HG03520 (cell line): Measurements from ENCODE around the gene B3GNT3.

Experiments
- ATAC-seq: cut with Tn5 transposase; IDR thresholded peaks from one replicate; pipeline ENCODE4 v1.9.1; 2021; ENCODE audit warnings: mild to moderate bottlenecking, moderate library complexity; ENCODE audit not compliant: unreplicated experiment

B3GNT3 gene

DNA sequence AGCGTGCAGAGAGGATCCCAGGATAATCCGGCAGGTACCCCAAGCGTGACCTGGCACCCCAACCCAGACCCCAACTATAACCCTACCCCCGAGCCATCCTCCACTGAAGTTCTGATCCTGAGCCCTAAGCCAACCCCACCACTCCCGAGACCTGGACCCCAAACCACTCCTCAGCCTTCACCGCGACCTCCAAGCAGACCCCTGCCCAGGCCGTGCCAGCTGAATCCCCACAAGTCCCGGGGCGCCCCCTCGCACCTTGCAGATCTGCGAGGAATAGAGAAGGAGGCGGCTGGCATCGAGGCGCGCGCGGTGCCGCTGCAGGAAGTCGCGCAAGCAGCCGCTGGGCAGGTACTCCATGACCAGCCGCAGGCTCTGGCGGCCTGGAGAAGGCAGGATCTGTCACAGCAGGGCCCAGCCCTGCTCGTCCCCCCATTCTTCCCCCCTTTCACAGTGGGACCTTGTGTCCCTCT lies 36.5 kb downstream of the B3GNT3 start:
- ATAC-seq: no peak

DNA sequence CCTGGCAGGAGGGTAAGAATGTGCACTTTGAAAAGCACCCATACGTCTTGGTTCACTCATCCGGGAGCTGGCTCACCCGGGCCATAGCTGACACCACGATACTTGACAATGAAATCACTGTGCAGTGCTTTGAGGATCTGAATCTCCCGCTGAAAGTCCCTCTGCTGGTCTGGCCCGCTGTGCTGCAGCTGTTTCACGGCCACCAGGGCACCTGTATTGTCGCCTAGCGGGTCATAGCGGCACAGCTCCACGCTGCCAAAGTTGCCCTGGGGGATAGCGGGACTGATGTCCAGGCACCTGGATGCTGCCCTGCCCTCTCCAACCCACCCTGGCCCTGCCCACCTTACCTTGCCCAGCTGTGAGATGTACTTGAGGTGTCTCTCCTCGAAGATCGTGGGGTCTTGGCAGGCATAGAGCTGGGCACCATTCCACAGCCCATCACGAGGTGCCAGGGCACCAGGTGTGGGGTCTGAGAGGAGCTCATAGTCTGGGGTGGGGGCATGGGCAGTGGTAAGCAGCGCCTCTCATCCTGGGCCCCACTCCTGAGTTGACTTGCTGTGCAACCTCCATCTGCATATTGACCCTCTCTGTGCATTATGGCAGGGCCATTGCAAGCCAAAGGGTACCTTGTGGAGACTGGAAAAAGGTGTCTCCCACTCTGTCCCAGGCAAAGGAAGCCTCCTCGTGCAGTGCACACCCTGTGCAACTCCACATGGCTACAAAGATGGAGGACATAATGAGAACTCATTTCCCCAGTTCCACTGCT lies 37.7 kb downstream of the B3GNT3 start:
- ATAC-seq: no peak

DNA sequence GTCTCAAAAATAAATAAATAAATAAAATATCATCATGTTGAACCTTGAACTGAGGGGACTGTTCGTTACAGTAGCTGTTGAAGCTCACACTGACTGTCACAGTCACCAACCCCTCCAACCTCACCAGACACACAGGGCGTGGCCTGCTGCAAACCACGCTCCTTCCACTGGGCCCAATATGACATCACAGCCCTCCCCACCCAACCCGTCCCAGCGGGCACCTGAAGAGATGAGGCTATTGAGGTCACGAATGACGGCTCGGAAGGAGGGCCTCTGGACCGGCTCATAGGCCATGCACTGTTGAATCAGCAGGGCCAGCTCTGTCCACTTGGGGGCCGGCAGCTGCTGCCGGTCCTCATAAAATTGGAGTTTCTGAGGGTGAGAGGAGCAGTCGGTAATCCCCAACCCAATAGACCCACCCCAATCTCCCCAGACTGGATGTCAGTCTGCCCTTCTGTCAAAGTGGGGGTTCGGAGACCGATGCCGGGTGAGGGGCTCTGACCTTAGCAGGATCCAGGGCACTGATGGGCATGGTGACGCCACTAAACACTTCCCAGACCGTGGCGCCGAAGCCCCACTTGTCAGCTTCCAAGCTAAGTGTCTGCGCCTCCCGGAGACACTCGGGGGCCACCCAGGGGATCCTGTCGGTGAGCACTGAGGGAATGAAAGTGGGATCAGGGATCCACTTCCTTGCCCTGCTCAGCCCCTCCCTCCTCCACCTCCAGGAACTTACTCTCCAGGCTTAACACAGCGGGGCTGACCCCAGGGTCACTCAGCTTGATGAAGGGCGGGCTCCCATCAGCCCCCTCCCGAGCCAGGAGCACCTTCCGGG lies 39.6 kb downstream of the B3GNT3 start:
- no peak for ATAC-seq

DNA sequence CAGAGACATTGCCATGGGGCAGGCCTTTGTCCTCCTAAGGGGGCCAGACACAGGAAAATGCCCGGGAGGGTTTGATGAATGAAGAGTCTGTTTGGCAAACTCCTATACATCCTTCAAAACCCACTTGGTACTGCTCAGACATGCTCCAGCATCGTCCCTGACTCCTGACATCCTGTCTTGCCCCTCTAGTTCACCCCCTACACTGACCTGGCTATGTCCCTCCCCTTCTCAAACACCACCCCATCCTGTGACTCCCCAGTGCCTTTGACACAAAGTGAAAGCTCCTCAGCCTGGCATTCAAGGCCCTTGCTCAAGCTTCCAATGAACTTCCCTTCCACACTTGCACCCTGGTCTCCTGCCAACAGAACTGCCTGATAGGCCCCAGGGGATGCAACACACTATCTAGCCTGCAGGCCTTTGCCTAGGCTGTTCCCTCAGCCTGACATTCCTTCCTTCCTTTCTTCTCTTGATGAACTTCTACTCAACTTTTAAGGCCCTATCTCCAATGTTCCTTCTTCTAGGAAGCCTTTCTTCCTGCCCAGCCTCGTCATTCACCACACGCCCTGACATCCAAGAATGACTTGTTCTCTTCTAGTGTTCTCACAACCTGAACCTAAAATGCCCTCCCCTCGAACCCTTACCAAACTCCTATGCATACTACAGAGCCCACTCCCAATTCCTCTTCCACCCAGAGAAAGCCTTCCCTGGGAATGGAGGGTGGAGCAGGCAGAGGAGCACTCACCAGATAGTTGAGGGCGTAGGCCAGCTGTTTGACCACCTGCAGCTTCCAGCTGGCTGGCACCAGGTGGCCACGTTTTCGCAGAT lies 40.5 kb downstream of the B3GNT3 start:
- no peak for ATAC-seq

DNA sequence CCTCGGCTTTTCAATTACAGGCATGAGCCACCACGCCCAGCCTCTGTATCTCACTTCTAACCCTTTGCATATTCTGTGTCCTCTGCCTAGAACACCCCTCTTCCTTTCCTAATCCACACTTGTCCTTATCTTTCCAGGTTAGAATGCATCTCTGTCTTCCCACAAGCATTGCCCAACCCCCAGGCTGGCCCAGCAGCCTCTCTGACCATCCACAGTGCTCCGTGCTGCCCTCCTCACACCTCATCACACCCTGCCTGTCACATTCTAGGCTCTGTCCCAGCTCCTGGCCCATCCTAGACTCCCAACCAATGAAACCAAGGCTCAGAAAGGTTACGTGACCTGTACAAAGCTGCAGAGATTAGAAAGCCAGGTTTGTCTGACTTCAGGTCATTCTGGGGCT lies 41.6 kb downstream of the B3GNT3 start:
- no peak for ATAC-seq

DNA sequence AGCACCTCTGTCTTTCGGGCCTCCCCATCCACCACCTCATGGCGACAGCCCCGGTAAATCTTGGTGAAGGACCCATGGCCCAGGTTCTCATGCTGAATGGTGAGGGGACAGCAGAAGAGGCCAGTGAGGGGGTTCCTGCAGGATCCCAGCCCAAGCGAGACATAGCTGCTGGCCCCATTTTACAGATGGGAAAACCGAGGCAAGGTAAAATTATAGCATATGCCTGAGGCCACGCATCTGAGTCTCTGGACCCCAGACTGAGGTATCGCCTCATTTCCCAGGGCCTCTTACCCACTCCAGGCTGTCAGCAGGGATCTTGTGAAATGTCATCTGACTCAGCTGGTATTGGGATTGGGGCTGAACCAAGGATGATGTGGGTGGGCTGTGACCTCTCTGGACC lies 43.0 kb downstream of the B3GNT3 start:
- ATAC-seq: no peak

DNA sequence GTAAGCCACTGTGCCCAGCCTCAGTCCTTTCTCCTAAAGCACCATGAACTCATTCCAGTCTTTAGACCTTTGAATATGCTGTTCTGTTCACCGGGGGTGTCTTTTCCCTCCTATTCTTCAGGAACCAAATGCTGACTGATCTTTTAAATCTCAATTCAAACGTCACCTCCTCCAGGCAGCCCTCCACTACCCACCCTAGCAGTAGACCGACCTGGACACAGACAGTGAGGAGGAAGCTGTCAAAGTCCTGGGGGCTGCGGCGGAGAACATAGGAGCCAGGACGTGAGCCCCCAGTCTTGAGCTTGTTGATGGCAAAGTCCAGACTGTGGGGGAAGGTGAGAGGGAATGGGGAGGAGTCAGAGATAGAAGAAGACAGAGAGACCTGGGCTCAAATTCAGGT lies 45.1 kb downstream of the B3GNT3 start:
- no peak for ATAC-seq

DNA sequence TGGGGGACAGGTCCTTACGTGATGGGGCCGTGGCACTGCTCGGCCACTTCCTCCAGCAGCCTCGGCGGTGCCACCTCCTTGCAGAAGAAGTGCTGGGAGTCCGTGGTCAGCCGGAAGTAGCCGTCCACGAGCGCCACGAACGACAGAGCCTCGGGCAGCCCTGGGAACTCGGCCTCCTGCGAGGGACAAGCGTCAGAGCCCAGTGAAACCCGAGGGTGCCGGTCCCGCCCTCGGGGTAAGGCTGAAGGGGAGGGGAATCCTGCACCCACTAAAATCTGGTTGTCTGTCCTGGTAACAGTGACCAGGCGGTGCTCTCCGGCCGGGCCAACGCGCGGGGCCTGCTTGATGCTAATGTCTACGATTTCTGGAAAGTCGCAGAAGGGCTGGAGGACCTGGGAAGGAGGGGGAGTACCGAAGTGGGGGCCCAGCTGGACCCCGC lies 46.5 kb downstream of the B3GNT3 start:
- no peak for ATAC-seq

DNA sequence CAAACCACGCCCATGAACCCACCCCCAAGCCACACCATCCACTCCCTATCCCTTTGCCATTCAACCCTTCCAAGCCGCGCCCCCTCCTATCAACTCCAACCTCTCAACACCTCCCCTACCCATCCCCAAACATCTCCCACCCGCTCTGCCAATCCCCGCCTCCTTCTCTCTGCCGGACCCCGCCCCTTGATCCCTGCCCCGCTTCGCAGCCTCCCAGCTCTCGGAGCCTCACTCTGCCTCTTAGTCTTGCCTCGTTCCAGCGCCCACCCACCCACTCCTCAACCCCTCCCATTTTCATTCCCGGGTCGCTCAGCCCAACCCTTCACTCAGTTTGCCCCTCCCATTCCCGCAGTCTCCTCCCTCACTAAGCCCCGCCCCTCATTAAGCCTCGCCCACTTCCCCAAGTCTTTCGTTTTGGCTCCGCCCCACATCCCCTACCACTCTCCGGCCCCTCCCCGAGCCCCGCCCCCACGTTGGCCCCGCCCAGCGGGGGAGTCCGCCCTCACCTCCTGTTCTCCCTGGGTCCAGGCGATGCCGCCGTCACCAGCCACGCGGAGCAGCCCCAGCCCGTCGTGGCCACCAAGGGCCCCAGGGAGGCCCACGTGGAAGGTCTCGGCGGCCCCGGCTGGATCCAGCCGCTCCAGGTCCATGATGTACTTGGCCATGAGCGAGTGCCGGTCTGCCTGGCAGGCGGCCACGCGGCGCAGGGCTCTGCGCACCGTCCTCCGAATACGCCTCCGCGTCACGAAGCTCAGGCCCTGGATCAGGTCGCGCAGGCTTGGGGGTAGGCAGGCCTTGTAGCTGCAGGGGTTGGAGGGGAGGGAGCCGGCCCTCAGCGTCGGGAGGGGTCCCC lies 47.1 kb downstream of the B3GNT3 start:
- ATAC-seq: no peak

DNA sequence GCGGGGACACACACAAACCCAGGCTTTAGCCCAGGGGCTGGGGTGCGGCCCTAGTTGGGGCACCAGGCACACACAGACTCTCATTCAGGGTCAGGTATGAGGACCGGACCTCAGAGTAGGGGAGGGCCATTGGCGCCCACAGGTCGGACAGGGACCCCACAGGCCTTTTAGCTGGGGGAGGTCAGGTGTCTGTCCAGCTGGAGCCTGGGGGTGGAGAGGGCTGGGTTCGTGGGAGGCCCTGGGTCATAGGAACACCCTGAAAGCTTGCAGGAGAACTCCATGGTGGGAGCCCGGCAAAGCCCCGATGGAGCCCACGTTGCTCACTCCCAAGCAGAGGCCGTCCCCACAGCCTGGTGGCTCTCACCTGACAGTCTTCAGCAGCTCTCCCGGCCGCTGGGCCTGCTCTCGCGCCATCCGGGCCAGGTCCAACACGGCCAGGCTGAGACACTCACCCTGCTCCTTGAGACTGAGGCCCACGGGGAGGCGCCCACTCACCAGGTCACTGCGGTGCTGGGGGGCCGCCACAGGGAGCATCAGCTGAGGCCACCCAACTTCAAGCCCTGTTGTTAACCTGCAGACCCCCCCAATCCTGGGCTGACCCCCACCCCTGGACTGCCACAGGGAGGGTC lies 47.8 kb downstream of the B3GNT3 start:
- no peak for ATAC-seq

DNA sequence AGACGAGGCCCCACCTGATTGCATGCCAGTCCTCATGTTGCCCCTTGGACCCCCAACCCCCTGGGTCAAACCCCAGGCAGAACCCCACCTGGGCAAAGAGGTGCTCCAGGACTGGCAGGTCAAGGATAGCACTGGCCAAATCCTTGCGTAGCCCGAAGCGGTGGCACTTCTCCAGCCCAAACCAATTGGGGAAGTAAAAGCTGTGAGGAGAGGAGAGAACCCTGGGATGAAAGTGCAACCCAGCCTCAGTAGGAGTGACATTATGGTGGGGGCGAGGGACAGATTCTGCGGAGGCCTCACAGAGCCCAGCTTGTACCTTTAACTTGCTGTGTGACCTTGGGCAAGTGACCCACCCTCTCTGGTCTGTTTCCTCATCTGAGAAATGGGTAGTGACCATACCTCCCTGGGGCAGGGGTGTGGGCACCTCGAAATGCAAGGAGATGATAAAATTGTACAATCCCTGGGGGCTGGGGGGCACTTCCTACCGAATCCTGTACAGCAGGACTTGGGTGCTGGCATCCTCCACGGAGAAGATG lies 48.4 kb downstream of the B3GNT3 start:
- no peak for ATAC-seq

DNA sequence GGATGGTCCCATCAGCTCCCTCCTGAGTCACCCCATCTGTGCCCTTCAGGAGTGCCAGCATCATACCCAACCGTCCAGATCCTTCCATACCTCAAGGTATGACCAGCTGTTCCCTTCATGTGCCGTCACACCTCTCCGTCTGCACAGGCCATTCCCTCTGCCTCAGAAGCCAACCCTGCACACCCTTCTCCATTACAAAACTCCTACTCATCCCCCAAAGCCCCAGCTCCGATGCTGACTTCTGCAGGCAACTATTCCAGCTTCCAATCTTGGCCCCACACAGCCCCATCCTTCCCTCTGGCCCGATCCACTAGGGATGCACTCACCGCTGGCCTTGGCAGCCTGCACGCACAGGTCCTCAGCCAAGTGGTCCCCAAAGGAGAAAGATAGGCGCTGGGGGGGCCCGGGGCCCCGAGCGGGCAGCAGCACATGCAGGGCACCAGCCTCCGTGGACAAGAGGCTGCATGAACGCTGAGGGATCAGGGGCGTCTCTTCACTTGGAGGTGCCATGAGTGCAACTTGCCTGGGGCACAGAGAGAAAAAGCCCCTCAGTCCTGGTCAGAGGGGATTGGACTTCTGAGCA lies 49.1 kb downstream of the B3GNT3 start:
- no peak for ATAC-seq

DNA sequence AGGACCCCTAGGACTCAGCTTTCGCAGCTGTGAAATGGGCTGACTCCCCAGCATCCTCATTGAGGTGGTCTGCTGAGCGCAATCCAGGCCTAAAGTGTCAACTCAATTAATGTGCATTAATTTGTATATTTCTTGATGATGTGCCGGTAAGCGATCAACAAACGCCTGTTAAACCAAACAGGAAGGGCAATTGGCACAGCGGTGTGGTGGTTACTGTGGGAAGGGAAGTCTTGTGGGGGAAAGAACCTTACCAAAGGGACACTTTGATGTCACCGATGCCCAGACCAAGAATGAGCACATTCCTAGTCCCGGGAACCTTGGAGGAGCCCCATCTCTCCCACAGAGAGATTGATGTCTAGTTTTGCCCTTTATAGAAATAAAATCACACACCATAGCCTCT lies 51.2 kb downstream of the B3GNT3 start:
- no peak for ATAC-seq

DNA sequence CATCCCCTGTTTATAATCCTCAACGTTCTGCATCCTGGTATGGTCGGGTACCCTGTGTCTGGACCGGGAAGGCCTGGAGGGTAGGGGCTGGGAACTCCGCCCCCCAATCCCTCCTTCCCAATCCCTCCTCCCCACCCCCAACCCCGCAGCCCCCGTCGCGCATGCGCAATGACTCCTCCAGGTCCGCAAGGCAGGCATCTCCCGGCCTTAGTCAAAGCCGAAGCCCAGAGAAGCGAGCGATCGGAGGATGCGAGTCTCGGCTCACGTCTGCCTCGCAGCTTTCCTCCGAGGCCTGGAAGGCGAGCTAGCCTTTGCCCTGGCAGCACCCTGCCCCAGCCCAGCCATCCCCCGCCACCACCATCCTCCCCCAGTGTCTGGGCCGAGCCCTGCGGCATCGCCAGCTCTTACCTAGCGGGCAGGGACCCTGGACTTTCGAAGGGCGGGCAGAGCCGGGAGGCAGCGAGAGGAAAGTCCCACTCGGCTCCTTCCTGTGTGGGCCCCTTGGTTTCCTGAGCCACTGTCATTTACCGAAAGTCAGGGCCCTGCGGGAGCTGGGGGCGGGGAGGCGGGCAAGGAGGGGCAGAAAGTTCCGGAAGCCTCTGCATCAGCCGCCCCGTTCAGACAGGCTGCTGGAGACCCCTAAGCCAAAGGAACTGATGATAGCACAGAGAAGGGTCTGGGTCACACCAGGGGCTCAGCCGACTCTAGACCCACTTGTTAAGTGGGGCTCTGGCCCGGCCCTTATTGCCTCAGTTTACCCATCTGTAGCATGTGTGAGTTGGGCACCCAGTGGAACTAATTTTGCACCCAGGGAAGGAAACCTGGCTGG lies 52.8 kb downstream of the B3GNT3 start, which contains the start of gene JAK3:
TSS of gene JAK3 (minus strand) at position 445 of the 829 bp plus-strand sequence. CDS start 3,565 bp downstream, outside the sequence.
- peak; percentile 51 for ATAC-seq

DNA sequence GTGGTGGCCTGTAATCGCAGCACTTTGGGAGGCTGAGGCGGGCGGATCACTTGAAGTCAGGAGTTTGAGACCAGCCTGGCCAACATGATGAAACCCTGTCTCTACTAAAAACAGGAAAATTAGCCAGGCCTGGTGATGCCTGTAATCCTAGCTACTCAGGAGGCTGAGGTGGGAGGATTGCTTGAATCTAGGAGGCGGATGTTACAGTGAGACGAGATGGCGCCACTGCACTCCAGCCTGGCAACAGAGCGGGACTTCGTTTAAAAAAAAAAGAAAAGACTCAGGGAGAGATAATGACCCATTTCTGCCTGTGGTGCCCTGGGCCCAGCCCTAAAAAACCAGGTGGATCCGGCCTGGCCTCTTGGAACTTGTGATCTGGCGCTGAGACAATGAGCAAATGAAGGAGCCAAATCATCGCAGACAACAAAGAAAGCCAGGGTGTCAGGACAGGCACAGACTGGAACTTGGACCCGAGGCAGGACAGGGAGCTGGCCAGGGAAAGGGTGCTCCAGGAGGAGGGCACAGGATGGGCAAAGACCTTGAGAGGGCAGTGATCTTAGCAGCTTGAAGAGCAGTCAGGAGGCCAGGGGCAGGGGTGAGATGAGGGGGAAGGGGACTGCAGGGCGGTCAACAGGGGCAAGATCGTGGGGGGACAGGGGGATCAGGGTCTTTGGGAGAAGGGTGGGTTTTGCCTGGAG lies 53.8 kb downstream of the B3GNT3 start:
- ATAC-seq: no peak

DNA sequence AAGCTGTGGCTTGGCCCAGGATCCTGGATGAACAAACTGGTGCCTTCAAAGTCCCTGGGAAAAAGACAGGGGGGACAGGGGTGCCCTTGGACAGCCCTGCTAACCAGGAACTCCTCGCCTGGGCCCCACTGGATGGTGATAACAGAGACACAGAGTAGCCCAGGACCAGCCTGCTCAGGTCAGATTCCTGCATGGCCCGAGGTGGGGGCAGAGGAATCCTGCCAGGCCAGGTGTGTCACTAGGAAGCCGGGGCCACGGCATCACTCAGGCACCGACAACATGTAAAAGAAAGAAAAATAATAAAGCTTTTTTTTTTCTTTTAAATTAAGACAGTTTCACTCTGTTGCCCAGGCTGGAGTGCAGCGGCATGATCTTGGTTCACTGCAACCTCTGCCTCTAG lies 59.1 kb downstream of the B3GNT3 start:
- ATAC-seq: no peak

DNA sequence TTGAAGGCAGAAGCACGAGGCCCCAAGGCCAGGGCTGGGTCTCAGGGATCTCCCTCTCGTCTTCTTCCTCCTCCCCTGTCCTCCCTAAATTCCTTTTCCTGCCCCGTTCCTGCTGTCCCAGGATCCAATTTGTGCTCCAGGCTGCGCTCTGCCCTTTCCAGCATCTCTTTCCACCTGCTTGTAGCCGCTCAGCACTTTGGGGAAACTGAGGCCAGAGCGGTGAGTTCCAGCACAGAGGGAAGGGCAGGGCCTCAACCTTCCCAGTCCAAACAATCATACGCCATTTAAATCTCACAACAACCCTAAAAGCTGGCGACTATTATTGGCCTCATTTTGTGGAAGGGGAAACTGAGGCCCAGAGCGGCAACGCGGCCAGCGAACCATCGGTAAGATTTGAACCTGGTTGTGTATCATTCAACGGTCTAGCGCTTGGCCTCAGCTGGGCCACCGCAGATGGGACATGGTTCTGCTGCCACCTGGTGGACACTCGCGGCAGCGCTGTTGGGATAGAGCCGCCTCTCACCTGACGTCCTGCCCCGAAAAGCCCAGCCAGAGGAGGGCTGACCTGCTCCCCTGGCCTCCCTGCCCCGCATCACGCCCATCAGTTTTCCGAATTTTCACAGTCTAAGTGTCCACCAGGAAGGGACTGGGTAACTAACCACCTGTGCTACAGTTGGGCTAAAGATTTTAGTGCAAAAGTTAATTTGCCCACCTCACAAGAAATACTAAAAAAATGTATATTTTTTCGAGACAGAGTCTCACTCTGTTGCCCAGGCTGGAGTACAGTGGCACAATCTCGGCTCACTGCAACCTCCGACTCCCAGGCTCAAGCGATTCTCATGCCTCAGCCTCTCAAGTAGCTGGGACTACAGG lies 60.6 kb downstream of the B3GNT3 start:
- ATAC-seq: no peak
